ENCODE results near the gene SATB1. TPM values are rescaled to one million over a fixed set of nuclear protein-coding genes. Genes with fewer than 3 reads are reported as not detected.

SATB1 gene
- total and polyA plus RNA-seq, 2 of the 8 experiments (the other 6 are each of a cell fraction or from before 2014, with no cell fraction given): 18.8 to 28.0 TPM

GRCh38 chr3:18410205-18410604 lies 14.9 kb downstream of the SATB1 start (continued):
- no peak for TF ChIP-seq EP300 (IDR thresholded peaks at IDR 0.05; ENCODE audit: borderline replicate concordance in 1 of 2, low read depth in 2 of 2, low read length in 2 of 2)

Measured in H1 (cell line).